ENCODE data around the gene LRRFIP1.
A peak's percentile ranks its signal among the peaks of the same experiment; 100 is the strongest.

The LRRFIP1 gene

DNA sequence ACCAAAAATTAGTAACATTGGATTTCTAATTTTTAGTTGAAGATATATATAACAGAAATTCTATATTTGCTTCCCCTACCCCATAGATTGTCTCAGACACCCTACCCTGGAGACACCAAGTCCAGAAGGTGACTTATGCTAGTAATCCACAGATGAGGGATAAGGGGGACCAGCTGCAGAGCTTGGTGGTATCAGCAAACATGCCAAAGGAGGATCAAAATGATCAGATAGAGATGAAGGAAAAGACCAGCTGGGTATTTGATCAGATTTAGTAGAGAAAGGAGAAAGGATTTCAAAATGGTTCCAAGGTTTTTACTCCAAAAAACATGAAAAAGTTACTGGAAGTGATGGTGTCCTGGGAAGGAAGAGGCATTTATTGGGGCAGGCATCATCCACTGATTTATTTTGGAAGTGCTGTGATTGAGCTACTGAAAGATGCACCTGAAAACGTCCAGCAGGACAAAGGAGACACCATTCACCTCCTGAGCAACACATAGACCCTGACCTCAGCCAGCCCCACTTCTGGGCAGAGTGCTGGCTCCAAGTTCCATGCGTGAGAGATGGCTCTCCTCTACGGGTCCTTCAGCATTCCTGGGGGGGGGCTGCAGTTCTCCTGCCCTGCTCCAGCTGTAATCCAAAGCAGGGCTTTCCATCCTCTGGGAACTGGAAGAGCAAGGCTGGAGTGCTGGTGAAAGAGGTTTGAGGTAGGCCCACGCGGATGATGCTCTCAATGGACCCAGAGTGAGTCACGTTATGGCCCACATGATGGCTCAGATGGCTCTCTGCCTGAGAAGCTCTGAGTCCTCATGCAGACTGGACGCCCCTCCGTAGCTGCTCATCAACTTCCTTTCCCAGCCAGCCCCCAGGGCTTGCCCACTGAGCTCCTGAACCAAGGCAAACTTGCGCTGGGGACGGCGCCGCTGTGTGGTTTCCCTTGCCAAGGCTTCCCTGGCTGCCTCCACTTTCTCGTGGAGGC lies 3.7 kb upstream of the LRRFIP1 start:
- no peak for DNase-seq

DNA sequence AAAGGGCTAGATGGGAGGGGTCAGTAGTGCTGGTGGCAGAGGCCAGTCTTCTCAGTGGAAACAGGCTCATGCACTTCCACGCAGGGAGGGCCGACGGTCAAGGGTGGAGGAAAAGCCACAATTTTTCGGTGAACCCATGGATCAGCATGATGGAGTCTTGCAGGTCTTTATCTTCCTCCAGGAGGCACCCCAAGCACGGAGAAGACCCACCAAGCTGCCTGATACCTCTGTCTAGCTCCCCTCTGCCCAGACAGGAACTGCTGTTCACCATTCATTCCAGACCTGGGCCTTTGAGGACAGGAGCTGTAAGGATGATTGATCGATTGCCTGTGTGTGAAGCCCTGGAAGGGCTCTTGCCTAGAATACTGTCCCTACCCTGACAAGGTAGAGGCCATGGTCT lies 2.8 kb upstream of the LRRFIP1 start:
- DNase-seq, result no peak

DNA sequence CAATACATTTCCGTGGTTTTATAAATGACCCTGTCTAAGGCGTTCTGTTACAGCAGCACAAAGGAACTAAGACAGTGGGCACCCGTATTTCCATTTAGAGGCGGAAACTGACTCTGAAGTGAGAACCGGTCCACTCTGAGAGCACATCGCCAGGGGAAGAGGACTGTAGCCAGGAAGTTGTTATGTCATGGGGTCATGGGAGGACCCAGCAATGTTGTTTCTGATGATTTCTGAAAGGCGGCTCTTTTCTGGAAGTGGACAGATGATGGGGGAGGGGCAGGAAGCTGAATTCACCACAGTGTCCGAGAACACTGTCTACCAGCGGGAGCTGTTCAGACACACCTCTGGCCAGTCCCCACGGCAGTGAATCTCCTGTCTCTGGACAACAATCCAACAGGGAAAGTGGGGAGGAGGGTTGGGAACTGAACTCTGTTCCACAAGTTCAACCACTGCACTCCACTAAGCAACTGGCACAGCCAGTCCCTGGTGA lies 2.1 kb upstream of the LRRFIP1 start:
- DNase-seq, result peak; percentile 47

DNA sequence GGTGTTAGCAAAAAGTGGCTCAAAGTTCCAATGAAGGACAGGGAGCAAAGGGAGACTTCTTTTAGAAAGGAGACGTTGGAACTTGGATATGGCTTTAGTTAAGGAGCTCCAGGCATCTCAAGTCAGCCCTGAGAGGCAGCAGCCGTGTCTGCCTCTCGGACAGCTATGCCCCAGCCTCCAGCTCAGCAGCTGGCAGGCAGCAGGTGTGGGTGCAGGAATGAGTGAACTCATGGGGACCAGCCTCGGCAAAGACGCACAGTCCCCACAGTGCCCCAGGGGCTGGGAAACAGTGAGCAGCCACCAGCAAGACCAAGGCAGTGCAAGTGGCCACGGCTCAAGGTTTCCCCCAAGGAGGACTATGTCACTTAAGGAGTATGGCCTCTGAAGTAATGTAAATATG lies 1.6 kb upstream of the LRRFIP1 start:
- DNase-seq, result no peak

DNA sequence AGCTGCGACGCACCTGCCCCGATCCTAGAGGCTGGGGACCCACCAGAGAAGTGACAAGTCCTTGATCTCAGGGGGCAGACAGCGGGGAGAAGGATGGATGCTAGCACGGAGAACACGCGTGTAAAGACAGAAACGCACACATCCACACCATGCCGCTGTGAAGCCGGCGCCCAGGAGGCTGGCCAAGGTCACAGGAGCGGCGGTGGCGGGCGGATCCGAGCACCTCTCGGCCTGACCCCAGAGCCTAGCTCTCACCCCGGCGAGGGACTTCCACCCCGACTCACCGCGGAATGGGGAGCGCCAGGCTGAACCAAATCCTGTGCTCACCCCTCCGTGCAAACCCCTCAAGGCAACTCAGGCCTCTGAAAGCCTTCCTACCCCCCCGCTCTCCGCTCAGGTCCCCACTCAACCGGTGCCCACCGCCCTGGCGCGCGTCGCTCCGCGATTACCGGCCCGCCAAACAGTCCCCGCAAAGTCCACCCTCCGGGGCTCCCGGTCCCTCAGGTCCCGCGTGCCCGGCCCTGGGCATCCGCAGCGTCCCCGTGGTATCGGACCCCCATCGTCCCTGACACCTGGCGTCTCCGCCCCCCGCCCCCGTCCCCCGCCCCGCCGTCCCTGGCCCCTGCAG lies 460 bp upstream of the LRRFIP1 start:
- no peak for DNase-seq

DNA sequence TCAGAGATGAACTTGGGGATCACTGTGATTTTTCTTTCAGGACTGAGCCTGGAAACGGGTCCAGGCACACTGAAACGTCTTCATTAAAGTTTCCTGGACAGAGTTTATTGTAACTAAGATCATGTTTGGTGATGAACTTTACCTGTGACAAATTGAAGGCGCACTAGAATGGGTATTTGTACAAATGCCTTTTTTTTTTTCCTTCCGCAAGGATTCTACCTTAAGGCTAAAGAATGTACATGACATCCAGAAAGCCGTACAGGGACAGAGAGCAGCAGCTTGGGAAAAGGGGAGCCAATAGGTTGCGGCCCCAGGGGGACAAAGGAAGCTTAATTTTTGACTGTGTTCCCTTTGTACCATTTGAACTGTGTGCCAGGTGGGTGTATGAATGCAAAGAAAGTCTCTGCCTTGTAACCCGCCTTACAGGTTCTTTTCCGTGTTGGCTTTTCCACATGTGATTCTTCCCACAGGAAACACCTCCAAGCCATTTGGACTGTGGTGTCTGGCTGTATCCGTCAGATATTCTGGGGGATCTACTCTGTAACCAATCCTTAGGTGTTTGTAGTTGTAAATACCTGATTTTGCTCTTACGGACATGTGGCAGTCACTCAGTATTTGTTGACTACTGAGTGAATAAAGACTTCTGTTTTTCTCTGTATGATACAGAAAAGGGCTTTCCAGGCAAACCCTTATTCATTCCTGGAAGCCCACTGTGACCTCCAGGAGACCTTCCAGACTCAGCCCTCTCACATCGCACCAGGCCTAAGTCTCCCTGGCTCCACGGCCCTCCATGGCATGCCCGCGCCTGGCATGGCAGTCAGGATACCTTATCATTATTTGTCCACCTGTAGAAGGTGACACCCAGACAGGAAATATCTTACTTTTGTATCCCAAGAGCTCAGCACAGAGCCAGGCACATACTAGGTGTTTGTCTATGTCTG lies 1.1 kb downstream of the LRRFIP1 start:
- DNase-seq, result no peak

DNA sequence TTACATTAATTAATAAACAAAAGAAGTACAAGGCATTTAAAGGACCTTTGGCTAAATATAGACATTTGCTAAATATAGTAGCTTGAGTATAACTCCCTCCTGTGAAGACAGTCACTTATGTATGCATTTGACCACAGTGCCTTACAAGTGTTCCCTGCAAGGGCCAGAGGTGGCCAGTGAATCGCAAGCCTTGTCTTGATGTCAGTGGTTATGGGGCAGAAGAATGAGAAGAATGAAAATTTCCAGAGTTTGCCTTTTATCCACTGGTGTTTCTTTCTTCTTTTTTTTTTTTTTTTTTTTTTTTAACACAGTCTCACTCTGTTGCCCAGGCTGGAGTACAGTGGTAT lies 1.8 kb downstream of the LRRFIP1 start:
- no peak for DNase-seq

DNA sequence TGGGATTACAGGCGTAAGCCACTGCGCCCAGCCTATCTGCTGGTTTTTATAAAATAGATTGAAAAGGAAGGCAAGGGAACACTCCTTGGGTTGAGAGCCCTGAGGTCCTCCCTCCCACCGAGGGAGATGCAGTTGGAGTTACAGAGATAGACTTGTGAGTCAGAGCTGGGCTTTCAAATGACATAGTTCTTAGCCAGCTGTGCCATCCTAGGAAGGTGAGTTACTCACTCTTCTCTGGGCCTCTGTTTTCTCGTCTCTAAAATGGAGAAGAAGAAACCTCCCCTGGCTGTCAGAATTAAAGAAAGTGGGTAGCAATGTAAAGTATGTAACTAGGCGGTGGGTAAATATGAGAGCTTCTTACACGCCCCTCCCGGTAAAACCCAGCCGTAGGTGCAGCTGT lies 2.4 kb downstream of the LRRFIP1 start:
- no peak for DNase-seq

DNA sequence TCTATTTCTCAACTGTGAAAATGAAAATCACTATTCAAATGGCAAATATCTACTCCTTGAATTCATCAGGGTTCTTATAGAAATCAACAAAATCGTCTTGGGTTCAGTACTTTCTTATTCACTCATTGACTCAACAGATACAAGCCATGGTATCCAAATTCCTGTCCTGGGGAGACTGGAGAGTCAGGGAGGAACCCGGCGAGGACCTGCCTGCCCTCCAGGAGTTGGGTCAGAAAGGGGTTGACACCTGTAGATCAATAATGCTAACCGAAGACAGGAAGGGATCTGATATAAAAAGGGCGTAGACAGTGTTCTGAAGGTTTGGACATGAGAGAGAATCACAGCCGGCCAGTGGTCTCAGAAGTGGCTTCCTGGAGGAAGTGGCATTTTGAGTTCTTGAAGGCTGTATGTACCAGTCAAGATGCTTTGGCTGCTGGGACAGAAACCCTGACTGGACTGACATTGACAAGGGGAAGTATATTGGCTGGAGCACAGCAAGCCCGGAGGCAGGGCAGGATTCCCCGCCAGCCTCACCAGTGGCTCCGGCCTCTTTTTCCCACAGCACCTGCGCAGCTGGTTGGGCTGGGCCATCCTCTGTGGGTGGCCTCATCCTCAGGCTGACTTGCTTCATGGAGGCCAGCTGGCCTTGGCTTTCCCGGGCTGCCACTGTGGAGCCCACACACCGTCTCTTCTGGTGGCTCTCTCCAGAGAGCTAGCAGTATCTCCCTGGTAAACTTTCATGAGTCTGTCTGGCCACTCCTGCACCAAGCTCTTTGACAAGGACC lies 3.0 kb downstream of the LRRFIP1 start:
- no peak for DNase-seq

DNA sequence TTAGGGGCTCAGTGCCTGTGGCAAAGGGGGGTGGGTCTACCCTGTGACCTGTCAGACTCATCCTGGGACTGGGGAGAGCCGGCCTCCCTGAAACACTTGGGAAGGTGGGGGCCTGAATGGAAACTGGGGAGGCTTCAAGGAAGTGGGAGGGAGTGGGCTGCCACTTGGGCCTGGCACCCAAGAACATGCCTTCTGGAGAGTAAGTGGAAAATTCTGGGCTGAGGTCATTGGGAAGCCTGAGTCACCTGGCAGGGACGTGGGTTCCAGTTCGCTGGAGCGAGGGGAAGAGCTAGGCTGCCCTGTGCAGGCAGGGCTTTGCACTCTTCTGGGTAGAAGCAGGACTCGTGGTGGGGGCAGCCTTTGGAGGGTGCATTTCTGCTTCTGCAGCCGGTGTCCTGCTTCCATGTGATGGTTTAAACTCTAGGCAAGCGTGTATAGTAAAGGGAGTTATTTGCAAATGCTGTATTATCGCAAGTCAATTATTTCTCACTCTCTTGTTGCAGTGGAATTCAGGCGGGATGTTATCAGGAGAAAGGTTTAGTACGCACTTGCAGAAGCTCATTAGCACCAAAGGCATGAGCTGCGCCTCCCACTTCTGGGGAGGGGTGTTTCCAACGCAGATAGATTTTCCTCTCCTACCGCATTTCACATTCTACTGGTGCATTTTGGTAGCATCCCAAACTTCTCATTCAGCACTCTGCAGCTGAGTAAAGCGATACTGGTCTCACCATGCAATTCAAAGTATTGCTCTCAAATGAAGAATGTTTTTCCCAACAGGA lies 3.8 kb downstream of the LRRFIP1 start:
- DNase-seq, result no peak

DNA sequence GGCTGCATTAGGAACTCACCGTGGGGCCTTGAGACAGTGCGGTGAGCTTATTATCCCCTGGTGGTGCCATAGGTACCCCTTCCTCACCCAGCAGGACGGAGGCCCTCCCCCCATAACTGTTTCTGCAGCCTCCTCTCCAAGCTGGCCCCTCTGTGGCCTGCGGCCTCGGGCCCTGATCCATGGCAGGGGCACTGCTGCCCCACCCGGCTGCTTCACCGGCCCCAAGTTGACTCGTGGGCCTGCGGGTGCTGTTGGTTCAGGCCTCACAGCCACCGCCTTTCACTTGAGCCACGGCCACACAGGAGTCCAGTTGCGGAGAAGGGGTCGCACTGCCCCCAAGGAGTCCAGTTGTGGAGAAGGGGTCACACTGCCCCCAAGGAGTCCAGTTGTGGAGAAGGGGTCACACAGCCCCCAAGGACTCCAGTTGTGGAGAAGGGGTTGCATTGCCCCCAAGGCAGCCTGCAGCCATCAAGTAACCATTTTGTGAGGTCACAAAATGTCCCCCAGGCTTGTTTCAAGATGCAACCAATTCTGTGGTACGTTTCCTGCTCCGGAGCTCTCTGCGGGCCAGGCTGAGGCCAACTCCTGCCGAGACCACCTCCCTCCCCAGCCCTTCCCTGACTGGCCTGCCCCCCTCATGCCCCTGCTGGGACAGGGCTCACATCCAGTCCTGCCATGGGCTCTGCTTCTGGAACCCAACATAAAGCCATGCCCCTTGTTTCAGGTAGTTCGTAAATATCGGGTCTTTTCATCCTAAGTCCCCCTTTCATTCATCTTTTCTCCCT lies 4.6 kb downstream of the LRRFIP1 start:
- no peak for DNase-seq

DNA sequence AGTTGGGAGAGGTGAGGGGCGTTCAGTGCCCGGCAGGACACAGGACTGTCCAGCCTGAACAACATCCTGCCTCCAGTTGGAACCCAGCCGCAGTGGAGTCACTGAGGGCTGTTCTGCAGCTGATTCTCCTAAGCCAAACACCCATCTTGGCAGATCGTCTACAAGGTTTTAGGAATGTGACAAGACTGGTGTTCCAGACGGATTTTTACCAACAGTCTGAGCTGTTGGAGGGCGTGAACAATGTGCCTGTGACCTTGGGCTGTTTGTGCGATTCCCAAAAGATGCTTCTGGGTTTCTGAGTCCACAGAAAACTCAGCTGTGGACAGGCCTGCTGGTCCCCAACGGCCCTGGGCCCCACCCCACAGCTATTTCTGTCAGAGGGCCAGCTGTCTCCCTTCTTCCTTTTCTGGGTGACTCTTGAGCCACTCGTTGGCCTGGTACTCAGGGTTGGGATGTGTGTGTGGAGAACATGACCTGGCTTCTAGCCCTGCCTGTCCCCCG lies 5.7 kb downstream of the LRRFIP1 start:
- DNase-seq, result no peak

DNA sequence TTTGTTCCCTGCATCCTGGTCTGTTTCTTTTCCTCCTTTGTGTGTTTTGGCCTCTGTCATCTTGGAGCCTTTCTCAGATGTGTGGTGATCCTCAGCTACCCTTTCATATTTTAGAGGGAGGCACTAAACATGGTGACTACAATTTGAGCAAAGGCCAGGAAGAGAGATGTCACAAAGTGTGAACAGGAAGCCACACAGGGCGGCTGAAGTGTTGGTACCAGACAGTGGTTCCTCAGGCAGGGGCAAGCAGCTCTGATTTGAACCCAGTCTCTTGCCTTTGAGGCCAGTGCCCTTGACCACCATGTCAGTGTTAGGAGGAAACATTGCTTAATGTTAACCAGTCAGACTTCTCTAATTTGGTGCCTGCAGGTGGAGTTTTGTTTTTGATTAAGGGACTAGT lies 9.2 kb downstream of the LRRFIP1 start:
- DNase-seq, result no peak

DNA sequence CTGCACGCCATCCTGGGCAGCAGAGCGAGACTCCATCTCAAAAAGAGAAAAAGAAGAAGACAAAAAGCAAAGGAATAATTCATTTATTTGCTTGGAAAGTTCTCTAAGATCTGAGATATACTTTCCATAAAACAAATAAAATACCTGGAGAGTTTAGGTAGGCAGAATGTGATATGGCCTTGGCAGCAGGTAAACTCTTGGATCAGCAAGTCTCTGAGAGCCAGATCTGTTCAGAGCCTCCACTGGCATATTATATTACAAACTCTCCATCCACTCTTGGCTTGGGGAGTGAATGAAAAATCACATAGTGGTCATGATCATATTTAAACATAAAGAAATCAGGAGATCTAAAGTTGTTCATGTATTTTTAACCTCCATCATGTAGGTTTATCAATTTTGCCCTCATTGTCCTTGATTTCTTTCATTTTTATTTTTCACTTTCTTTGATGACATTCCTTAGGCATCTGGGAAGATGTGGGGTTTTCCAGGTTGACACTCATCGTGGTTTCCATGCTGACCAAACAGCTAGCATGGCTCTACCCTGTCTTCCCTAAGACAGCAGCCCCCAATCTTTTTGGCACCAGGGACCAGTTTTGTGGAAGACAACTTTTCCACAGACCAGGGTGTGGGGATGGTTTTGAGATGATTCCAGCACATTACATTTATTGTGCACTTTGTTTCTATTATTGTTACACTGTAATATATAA lies 10.2 kb downstream of the LRRFIP1 start:
- no peak for DNase-seq

DNA sequence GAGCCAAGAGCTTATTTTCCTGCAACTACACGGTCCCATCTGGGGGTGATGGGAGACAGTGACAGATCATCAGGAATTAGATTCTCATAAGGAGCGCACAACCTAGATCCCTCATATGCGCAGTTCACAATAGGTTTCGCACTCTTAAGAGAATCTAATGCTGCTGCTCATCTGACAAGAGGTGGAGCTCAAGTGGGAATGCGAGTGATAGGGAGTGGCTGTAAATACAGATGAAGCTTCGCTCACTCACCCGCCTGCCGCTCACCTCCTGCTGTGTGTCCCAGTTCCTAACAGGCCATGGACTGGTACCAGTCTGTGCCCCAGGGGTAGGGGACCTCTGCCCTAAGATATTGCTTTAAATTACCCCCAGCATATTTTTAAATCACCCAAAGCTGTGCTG lies 10.8 kb downstream of the LRRFIP1 start:
- no peak for DNase-seq

DNA sequence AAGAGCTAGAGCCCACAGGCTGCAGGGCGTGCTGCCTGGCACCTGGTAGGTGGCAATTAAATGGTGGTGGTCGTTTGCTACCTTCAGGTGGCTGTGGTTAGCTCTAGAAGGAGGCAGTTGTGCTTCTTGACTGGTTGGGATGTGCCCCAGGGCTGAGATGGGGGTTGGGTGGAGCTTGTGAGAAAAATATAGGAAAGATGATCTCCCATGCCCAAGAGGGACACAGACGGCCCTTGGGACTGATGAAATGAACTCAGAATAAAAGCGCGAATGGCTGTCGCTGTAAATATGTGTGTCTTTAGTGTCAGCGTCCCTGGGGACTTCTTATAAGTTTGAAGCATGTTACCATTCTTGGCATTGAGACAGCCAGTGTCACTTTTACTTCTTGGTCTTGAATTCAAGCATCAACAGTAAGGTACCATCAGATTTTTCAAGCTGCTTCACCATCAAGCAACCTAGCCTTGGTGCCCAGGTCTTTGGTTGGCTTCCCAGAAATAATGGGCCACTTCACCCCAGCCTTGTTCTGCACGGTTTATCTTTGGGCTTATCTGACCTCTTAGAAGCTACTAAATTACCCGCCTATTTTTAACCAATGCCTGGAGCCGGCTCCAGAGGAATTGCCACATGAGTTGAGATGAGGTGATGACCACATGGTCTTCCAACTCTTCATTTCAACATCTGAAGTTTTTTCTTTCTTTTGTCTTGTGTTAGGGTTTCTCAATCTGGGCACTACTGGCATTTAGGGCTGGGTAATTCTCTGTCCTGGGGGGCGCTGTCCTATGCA lies 11.9 kb downstream of the LRRFIP1 start:
- DNase-seq, result no peak

DNA sequence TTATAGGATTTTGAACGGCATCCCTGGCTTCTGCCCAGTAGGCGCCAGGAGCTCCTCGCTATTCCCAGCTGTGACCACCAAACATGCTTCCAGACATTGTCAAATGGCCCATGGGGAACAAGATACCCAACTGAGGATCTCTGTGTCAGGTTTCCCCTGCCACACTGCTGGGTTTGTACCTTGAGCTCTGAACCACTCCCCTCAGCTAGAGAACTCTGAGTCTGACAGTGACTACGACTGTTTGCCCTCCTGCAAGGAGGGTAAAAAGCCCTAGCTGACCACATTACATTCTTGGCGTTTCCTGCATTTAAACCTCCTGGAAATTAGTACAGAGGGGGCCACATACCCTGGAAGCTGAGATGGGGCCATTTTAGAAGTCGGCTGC lies 12.4 kb downstream of the LRRFIP1 start:
- no peak for DNase-seq

DNA sequence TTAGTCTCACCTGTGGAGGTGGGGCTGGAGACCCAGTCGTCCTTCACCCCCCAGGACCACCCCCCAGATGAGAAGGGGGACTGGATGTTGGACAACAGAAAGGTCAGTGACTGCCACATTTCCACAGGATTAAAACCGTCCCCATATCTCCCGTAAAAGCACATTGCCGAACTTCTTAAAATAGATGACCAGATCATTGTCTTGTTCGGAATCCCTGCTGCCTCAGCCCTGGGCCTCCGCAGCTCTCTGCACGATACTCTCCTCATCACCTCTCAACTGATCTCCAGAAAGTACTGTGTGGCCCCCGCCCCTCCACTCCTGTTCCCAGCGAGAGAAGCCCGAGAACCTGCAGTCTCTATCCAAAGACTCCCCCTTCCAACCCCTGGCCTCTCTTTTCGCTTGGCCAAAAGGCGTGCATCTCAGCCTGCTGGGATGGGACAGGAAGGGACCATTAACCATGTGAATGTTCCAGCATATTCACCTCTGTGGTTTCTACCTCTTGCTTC lies 13.2 kb downstream of the LRRFIP1 start:
- no peak for DNase-seq
